ENCODE measurements around the gene PDE3A. TPM values are rescaled to one million over a fixed set of nuclear protein-coding genes. Genes with fewer than 3 reads are reported as not detected.
A peak's percentile ranks its signal among the peaks of the same experiment; 100 is the strongest.
"Not testable (repeated sequence)": the region's sequence is repeated elsewhere in the genome, so short reads cannot be mapped to it uniquely, and the experiment has no call there.

PDE3A gene
- total RNA-seq (1 to 10 TPM; 1.6 to 4.8 TPM), polyA plus RNA-seq (ENCODE audit: insufficient read depth, low read depth, low replicate concordance) (2.7 TPM)
- long read RNA-seq, donor 1, partial matches to known transcripts: 12 of 13 reads
- long read RNA-seq, donor 1, other reads (novel, unspliced or antisense): 0 of 13 reads
- long read RNA-seq, donor 2, full-length matches to known transcripts: 1 of 1 reads
- long read RNA-seq, donor 2, partial matches to known transcripts: 0 of 1 reads
- long read RNA-seq, donor 2, other reads (novel, unspliced or antisense): 0 of 1 reads

DNA sequence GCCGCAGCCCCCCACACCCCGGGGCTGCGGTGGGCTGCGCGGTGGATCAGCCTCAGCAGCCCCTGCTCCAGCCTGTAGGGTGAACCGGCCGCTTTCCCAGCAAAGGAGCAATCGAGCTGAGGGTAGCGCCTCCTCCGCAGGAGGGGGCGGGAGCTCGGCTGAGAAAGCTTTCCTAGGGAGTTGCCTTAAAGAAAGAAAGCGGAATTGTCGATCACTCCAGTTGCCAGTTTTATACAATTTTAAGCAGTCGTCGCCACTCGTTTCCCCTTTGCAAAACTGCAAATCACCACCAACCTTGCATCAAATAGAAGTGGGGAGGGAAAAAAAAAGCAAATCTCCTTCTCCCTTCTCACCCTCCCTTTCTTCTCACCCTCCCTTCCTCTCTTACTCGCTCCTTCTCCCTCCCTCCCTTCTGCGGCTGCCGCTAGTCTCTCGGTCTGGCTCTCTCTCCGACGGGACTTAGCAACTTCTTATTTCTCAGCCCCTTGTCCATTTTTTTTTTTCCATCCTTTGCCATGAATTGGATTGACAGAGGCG is at the start of gene PDE3A:
PDE3A (plus strand) TSS at position 424 of the 537 bp plus-strand sequence. CDS start 748 bp downstream, outside the sequence.
- DNase-seq: peak; percentile 70
- no peaks in the 10 kb centered on the region for H3K9me3 ChIP-seq
- TF ChIP-seq POLR2A (IDR thresholded peaks at IDR 0.05) (no peak), CTCF (IDR thresholded peaks at IDR 0.05) (no peak)
- intact Hi-C loops (cut with DNase I; ENCODE audit: low total_unique reads): no loop called here
- H3K4me3 ChIP-seq: peak within 1 kb of the TSS; percentile 53 to 57
- no peaks in the 10 kb centered on the region for H3K4me1 ChIP-seq
- H3K36me3 ChIP-seq (ENCODE audit: low read depth, missing control alignments): no peaks in the 10 kb centered on the region
- 0 to 1% methylated on average over 24 of the region's 24 CpGs for WGBS, 2 donors
- H3K27me3 ChIP-seq: no peaks in the 10 kb centered on the region
- H3K27ac ChIP-seq: peak within 1 kb of the TSS; percentile 21 to 68

DNA sequence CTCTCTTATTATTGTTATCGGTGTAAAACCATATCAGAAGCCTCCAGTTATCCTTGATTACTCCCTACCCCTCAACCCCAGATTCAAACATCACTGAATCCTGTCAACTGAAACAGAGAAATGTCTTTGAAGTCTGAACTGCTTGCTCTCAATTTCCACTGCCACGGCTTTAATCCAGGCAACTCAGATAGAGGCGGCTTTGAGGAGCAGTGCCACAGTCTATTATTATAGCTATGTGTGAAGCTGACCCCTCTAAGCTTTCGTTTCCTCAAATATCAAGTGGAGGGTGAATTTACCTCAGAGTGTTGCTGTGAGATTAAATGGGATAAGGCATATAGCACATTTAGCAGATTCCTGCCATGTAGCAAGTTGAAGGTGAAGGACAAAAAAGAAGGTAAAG is 49.0 kb upstream of the PDE3A start:
- WGBS, 2 donors: 68 to 72% methylated on average over 4 of the region's 4 CpGs
- Histone ChIP-seq H3K36me3 (ENCODE audit: low read depth, missing control alignments) (no peaks in the 10 kb centered on the region), H3K27ac (no peak overlapping the region), H3K9me3 (no peaks in the 10 kb centered on the region), H3K4me1 (no peaks in the 10 kb centered on the region), H3K27me3 (no peaks in the 10 kb centered on the region), H3K4me3 (no peak overlapping the region)
- DNase-seq: no peak
- intact Hi-C loops (cut with DNase I; ENCODE audit: low total_unique reads): no loop called here
- no peak for TF ChIP-seq POLR2A (IDR thresholded peaks at IDR 0.05)
- no peak for TF ChIP-seq CTCF (IDR thresholded peaks at IDR 0.05)

DNA sequence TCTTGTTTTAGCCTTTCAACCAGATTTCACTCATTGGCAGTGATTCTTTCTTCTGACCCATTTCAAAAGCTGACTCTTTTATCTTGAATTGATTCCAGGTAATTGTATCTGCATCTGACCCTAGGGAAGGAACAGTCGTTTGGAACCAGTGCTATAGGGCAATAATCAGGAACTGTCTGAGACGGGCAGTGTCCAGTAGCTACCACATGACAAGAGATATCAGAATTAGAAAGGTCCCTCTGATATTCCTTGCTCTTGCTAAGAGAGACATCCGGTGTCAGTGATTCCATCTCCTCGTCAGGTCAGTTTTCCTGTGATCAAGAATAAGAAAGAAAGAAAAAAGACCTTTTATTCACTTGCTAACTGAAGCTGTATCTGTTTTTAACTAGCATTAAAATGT is 47.8 kb upstream of the PDE3A start:
- intact Hi-C loops (cut with DNase I; ENCODE audit: low total_unique reads): no loop called here
- no peaks in the 10 kb centered on the region for H3K4me1 ChIP-seq
- TF ChIP-seq POLR2A (IDR thresholded peaks at IDR 0.05) (no peak), CTCF (IDR thresholded peaks at IDR 0.05) (no peak)
- no peak overlapping the region for H3K4me3 ChIP-seq
- no peaks in the 10 kb centered on the region for H3K9me3 ChIP-seq
- no peaks in the 10 kb centered on the region for H3K27me3 ChIP-seq
- H3K27ac ChIP-seq: no peak overlapping the region
- no peak for DNase-seq
- H3K36me3 ChIP-seq (ENCODE audit: low read depth, missing control alignments): no peaks in the 10 kb centered on the region
- 52 to 57% methylated on average over 4 of the region's 4 CpGs for WGBS, 2 donors

DNA sequence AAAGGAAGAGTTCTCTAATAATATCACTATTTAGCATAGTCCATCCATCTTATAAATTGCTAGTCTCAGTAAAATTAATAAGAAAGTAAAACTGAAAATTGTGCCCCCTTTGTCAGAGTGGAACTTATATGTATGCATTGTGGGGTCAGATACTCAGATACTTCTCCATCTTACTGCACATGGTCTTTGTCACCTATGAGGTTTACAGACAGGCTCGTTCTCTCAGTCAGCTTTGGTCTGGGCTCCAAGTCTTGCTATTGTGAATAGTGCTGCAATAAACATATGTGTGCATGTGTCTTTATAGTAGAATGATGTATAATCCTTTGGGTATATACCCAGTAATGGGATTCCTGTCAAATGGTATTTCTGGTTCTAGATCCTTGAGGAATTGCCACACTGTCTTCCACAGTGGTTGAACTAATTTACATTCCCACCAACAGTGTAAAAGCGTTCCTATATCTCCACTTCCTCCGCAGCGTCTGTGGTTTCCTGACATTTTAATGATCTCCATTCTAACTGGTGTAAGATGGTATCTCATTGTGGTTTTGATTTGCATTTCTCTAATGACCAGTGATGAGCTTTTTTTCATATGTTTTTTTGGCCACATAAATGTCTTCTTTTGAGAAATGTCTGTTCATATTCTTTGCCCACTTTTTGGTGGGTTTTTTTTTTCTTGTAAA is 37.4 kb upstream of the PDE3A start:
- intact Hi-C loops (cut with DNase I; ENCODE audit: low total_unique reads); H3K4me3 ChIP-seq; H3K27me3 ChIP-seq; H3K36me3 ChIP-seq (ENCODE audit: low read depth, missing control alignments); H3K4me1 ChIP-seq; DNase-seq; H3K9me3 ChIP-seq; H3K27ac ChIP-seq: not testable (repeated sequence)
- 82 to 87% methylated on average over 4 of the region's 4 CpGs for WGBS, 2 donors

- Histone ChIP-seq H3K4me1 (no peaks in the 10 kb centered on the region), H3K9me3 (no peaks in the 10 kb centered on the region), H3K27me3 (no peaks in the 10 kb centered on the region), H3K4me3 (no peak overlapping the region), H3K36me3 (ENCODE audit: low read depth, missing control alignments) (no peaks in the 10 kb centered on the region), H3K27ac (no peak overlapping the region)
- 81 to 94% methylated on average over 2 of the region's 2 CpGs for WGBS, 2 donors
- no peak for DNase-seq
- TF ChIP-seq CTCF (IDR thresholded peaks at IDR 0.05) (no peak), POLR2A (IDR thresholded peaks at IDR 0.05) (no peak)
- intact Hi-C loops (cut with DNase I; ENCODE audit: low total_unique reads): no loop called here
These were observed 29.3 kb upstream of the PDE3A start for GRCh38 chr12:20339060-20339459.
